GM23248 (cell line): ENCODE measurements around the gene VWA8. TPM values are rescaled to one million over a fixed set of nuclear protein-coding genes. Genes with fewer than 3 reads are reported as not detected.
"Not testable (repeated sequence)": the region's sequence is repeated elsewhere in the genome, so short reads cannot be mapped to it uniquely, and the experiment has no call there.

Experiments used
- DNase-seq: peaks from one replicate; pipeline ENCODE4 v3.0.0-alpha.2; 2015
- H2AFZ ChIP-seq: fragments of 200-600 bp; sonication (generic); 2 replicates; pipeline ENCODE4 v1.6.1; 2016; ENCODE audit warnings: antibody characterized with exemption
- H3F3A ChIP-seq: fragments of 200-600 bp; sonication (generic); 2 replicates; pipeline ENCODE4 v1.6.1; 2016; ENCODE audit warnings: mild to moderate bottlenecking, antibody characterized with exemption, mixed run types; ENCODE audit not compliant: insufficient read depth
- H3K27ac ChIP-seq: fragments of 200-600 bp; sonication (generic); 2 replicates; pipeline ENCODE4 v1.5.1; 2016; ENCODE audit warnings: mild to moderate bottlenecking
- H3K27me3 ChIP-seq: fragments of 200-600 bp; sonication (generic); replicated peaks from 2 replicates; pipeline ENCODE4 v1.6.1; 2016; ENCODE audit warnings: mild to moderate bottlenecking; ENCODE audit not compliant: insufficient read depth
- H3K36me3 ChIP-seq: fragments of 200-600 bp; sonication (generic); 2 replicates; pipeline ENCODE4 v1.6.1; 2016; ENCODE audit warnings: low read depth, mild to moderate bottlenecking
- H3K4me1 ChIP-seq: fragments of 200-600 bp; sonication (generic); 2 replicates; pipeline ENCODE4 v1.6.1; 2016; ENCODE audit warnings: mild to moderate bottlenecking; ENCODE audit not compliant: insufficient read depth
- H3K4me2 ChIP-seq: fragments of 200-600 bp; sonication (generic); one replicate; pipeline ENCODE4 v1.6.1; 2016; ENCODE audit warnings: mild to moderate bottlenecking; ENCODE audit not compliant: unreplicated experiment
- H3K4me3 ChIP-seq: fragments of 200-600 bp; sonication (generic); 2 replicates; pipeline ENCODE4 v1.5.1; 2016; ENCODE audit warnings: mild to moderate bottlenecking
- H3K79me2 ChIP-seq: fragments of 200-600 bp; sonication (generic); 2 replicates; pipeline ENCODE4 v1.6.1; 2016; ENCODE audit warnings: mild to moderate bottlenecking; ENCODE audit not compliant: insufficient read depth
- H3K9ac ChIP-seq: fragments of 200-600 bp; sonication (generic); 2 replicates; pipeline ENCODE4 v1.6.1; 2016; ENCODE audit warnings: mild to moderate bottlenecking
- H3K9me2 ChIP-seq: fragments of 200-600 bp; sonication (generic); 2 replicates; pipeline ENCODE4 v1.6.1; 2016; ENCODE audit warnings: mixed run types, mild to moderate bottlenecking, moderate library complexity; ENCODE audit not compliant: insufficient read depth
- H3K9me3 ChIP-seq: fragments of 200-600 bp; sonication (generic); one replicate; pipeline ENCODE4 v1.6.1; 2017; ENCODE audit warnings: low read depth
- H4K20me1 ChIP-seq: fragments of 200-600 bp; sonication (generic); 2 replicates; pipeline ENCODE4 v1.6.0; 2016; ENCODE audit not compliant: insufficient read depth
- EZH2 ChIP-seq: fragments of 200-600 bp; sonication (generic); IDR thresholded peaks from 2 replicates; pipeline ENCODE4 v1.6.1; 2018; ENCODE audit warnings: antibody characterized with exemption, mild to moderate bottlenecking; ENCODE audit not compliant: insufficient read depth, poor library complexity, severe bottlenecking
- EZH2phosphoT487 ChIP-seq: fragments of 200-600 bp; sonication (generic); IDR thresholded peaks from 2 replicates; pipeline ENCODE4 v1.6.1; 2018; ENCODE audit warnings: antibody characterized with exemption, moderate library complexity, mild to moderate bottlenecking, low read depth; ENCODE audit not compliant: insufficient read depth
- WGBS, 2 experiments: methylation state at CpG; one replicate each; pipeline ENCODE4 v1.1.6; 2015 to 2017; ENCODE audit warnings: low lambda C conversion rate in 2 of 2, low coverage in 1 of 2; ENCODE audit errors: missing lambda C conversion rate in 2 of 2; 5-methylcytosine and 5-hydroxymethylcytosine counted together
- in situ Hi-C: fragments of 300-500 bp; cut with MboI; formaldehyde crosslinking; loops from 2 replicates; pipeline ENCODE4 v1.15.0; 2020
- polyA plus RNA-seq: library from polyadenylated mRNA; unstranded; fragments of >200 nt; fragmentation: Nextera tagmentation; extraction: Ambion mirVana; gene quantifications from 2 replicates; pipeline ENCODE4 v1.2.1, GENCODE V29; 2016
- total RNA-seq: library from RNA; depleted of rRNA; stranded (reverse); fragments of >200 nt; shearing (Covaris generic); gene quantifications from 2 replicates; pipeline ENCODE4 v1.2.3, GENCODE V29; 2014

VWA8 gene
- total and polyA plus RNA-seq, 2 experiments from 2014 or later: 3.9 to 10.1 TPM

DNA sequence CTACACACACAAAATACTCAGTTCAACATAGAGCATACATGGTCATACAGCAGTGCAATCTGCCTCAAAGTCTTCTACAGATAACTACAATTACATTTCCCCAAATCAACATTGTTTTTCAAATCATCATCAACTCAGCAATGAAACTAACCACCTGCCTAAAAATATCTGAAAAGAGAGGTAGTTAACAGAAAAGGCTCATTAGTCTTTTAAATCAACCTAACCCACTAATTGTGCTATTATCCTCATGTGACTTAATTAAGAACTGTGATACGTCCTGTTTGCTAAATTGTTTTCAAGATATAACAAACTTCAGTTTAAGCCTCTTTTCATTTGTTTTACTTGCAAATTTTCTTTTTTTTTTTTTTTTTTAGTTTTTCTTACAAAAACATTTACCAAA, 65.4 kb downstream of the VWA8 start:
- WGBS, 2 experiments: 94 to 97% methylated on average over 1 of the region's 1 CpG
- Histone ChIP-seq H3K4me1 (no peaks in the 10 kb centered on the region), H4K20me1 (no peaks in the 10 kb centered on the region)

DNA sequence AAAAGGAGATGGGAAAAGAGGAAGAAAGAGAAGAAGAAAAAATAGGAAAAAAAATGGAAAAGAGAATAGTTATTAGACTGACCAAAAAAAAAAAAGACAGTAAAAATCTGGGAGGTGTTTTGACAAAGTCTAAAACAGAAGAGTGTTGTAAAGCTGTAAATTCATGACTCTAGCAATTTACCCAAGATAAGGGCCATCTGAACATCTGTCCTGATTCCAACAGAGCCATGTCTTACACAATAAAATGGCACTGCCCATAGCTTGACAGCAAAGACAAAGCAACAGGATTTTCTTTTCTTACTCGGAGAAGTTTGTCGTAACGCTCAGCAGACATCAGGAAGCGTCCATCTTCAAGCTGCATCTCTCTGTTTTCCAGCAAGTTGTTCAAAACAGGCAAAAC, 69.8 kb downstream of the VWA8 start:
- H3K4me3 ChIP-seq: no peak overlapping the region
- WGBS, 2 experiments: 97 to 98% methylated on average over 4 of the region's 4 CpGs
- H3K36me3 ChIP-seq: no peaks in the 10 kb centered on the region
- no peak overlapping the region for H2AFZ ChIP-seq
- H3F3A ChIP-seq: no peaks in the 10 kb centered on the region
- DNase-seq: no peak
- H3K4me2 ChIP-seq: no peak overlapping the region
- TF ChIP-seq EZH2phosphoT487 (no peak), EZH2 (no peak)
- H3K27ac ChIP-seq: no peak overlapping the region
- H3K27me3 ChIP-seq: no peaks in the 10 kb centered on the region
- in situ Hi-C loops: no loop called here
- H3K9me3 ChIP-seq: no peaks in the 10 kb centered on the region
- 0 out of 2 replicates have a peak, but pooled peaks cover 8% of the 10 kb centered on the region for H3K4me1 ChIP-seq
- H3K79me2 ChIP-seq: no peaks in the 10 kb centered on the region
- no peaks in the 10 kb centered on the region for H3K9me2 ChIP-seq
- no peaks in the 10 kb centered on the region for H4K20me1 ChIP-seq
- H3K9ac ChIP-seq: no peak overlapping the region

More for the DNA sequence above, 65.4 kb downstream of the VWA8 start:
- in situ Hi-C loops: no loop called here
- H3K9me3 ChIP-seq: no peaks in the 10 kb centered on the region
- no peak overlapping the region for H3K4me3 ChIP-seq
- H3F3A ChIP-seq: no peaks in the 10 kb centered on the region
- no peaks in the 10 kb centered on the region for H3K27me3 ChIP-seq
- no peaks in the 10 kb centered on the region for H3K79me2 ChIP-seq
- no peak overlapping the region for H3K9ac ChIP-seq
- no peak for TF ChIP-seq EZH2phosphoT487
- no peak for DNase-seq
- H3K9me2 ChIP-seq: no peaks in the 10 kb centered on the region
- no peaks in the 10 kb centered on the region for H3K36me3 ChIP-seq
- no peak overlapping the region for H3K27ac ChIP-seq
- no peak overlapping the region for H2AFZ ChIP-seq
- no peak overlapping the region for H3K4me2 ChIP-seq

GRCh38 chr13:41883147-41883546, 77.8 kb downstream of the VWA8 start:
- Histone ChIP-seq H3K9me2 (no peaks in the 10 kb centered on the region), H3K9me3 (no peaks in the 10 kb centered on the region), H4K20me1 (no peaks in the 10 kb centered on the region), H3K79me2 (no peaks in the 10 kb centered on the region), H3K27me3 (no peaks in the 10 kb centered on the region), H3K27ac (no peak overlapping the region), H3K9ac (no peak overlapping the region), H3K4me2 (no peak overlapping the region), H3F3A (no peaks in the 10 kb centered on the region), H3K4me3 (no peak overlapping the region), H3K36me3 (no peaks in the 10 kb centered on the region), H2AFZ (no peak overlapping the region), H3K4me1 (peaks cover 8% of the 10 kb centered on the region; the same call in 1 of the 2 replicates)
- no peak for DNase-seq
- in situ Hi-C loops: no loop called here
- TF ChIP-seq EZH2 (no peak), EZH2phosphoT487 (no peak)

- H3K9me3 ChIP-seq, H3K79me2 ChIP-seq, H3K9me2 ChIP-seq, H3K4me3 ChIP-seq, H3K36me3 ChIP-seq, H3K27ac ChIP-seq, DNase-seq, H4K20me1 ChIP-seq, H3K27me3 ChIP-seq, H3K9ac ChIP-seq, H2AFZ ChIP-seq, H3K4me2 ChIP-seq, H3F3A ChIP-seq, in situ Hi-C loops: not testable (repeated sequence)
- WGBS, 2 experiments: 96 to 100% methylated on average over 1 to 32 of the region's 32 CpGs
- H3K4me1 ChIP-seq: peaks cover 10% of the 10 kb centered on the region
These were observed 79.0 kb downstream of the VWA8 start for GRCh38 chr13:41881890-41882289.

- H3K27ac ChIP-seq: no peak overlapping the region
- H3K36me3 ChIP-seq: no peaks in the 10 kb centered on the region
- no peak for DNase-seq
- H3K27me3 ChIP-seq: no peaks in the 10 kb centered on the region
- no peaks in the 10 kb centered on the region for H3K79me2 ChIP-seq
- H3K9me3 ChIP-seq: no peaks in the 10 kb centered on the region
- in situ Hi-C loops: no loop called here
- H3F3A ChIP-seq: no peaks in the 10 kb centered on the region
- no peak overlapping the region for H2AFZ ChIP-seq
- H3K4me2 ChIP-seq: no peak overlapping the region
- H3K9ac ChIP-seq: no peak overlapping the region
- H3K9me2 ChIP-seq: no peaks in the 10 kb centered on the region
- H3K4me3 ChIP-seq: no peak overlapping the region
- WGBS, 2 experiments: 100% methylated on average over 1 of the region's 1 CpG
- TF ChIP-seq EZH2 (no peak), EZH2phosphoT487 (no peak)
- H3K4me1 ChIP-seq: peaks cover 13% of the 10 kb centered on the region
- no peaks in the 10 kb centered on the region for H4K20me1 ChIP-seq
These were observed 79.9 kb downstream of the VWA8 start for GRCh38 chr13:41880966-41881365.
